BE2C (cell line): ENCODE measurements around the gene STAT5B.
"Not testable (repeated sequence)": the region's sequence is repeated elsewhere in the genome, so short reads cannot be mapped to it uniquely, and the experiment has no call there.

ENCODE experiments used
- DNase-seq: peaks from one replicate; pipeline ENCODE4 v3.0.0-alpha.2; 2020
- H3K27me3 ChIP-seq: fragments of 250-450 bp; sonication (Bioruptor Pico); 2 replicates; pipeline ENCODE4 v1.5.1; 2020; ENCODE audit warnings: mild to moderate bottlenecking
- H3K36me3 ChIP-seq: fragments of 250-450 bp; sonication (Bioruptor Pico); 2 replicates; pipeline ENCODE4 v1.5.1; 2020; ENCODE audit warnings: mild to moderate bottlenecking
- H3K4me1 ChIP-seq: fragments of 250-450 bp; sonication (Bioruptor Pico); 2 replicates; pipeline ENCODE4 v1.5.1; 2020
- H3K4me3 ChIP-seq: 2 replicates; pipeline ENCODE4 v1.5.1; 2011; ENCODE audit warnings: low read depth, low read length
- H3K9me3 ChIP-seq: fragments of 250-450 bp; sonication (Bioruptor Pico); 2 replicates; pipeline ENCODE4 v1.5.1; 2020
- CTCF ChIP-seq: IDR thresholded peaks from 2 replicates; pipeline ENCODE4 v1.5.1; 2012; ENCODE audit warnings: mild to moderate bottlenecking, low read depth, low read length

The STAT5B gene

GRCh38 chr17:42248351-42249179 is 27.6 kb downstream of the STAT5B start:
- Histone ChIP-seq H3K4me1 (0 out of 2 replicates have a peak, but pooled peaks cover 7% of the 10 kb centered on the region), H3K4me3 (peak overlapping the region; percentile 28), H3K9me3 (no peaks in the 10 kb centered on the region), H3K36me3 (no peaks in the 10 kb centered on the region; the same call in 1 of the 2 replicates), H3K27me3 (no peaks in the 10 kb centered on the region)
- peak; percentile 80 for DNase-seq
- no peak for TF ChIP-seq CTCF

- Histone ChIP-seq H3K9me3 (no peaks in the 10 kb centered on the region), H3K4me3 (no peak overlapping the region), H3K27me3 (no peaks in the 10 kb centered on the region), H3K36me3 (no peaks in the 10 kb centered on the region; the same call in 1 of the 2 replicates), H3K4me1 (0 out of 2 replicates have a peak, but pooled peaks cover 7% of the 10 kb centered on the region)
- DNase-seq, result peak; percentile 23
- TF ChIP-seq CTCF, result no peak
Measured at GRCh38 chr17:42247734-42248133, 28.5 kb downstream of the STAT5B start.

- Histone ChIP-seq H3K36me3 (no peaks in the 10 kb centered on the region; the same call in 1 of the 2 replicates), H3K4me3 (no peak overlapping the region), H3K27me3 (no peaks in the 10 kb centered on the region), H3K9me3 (no peaks in the 10 kb centered on the region), H3K4me1 (0 out of 2 replicates have a peak, but pooled peaks cover 7% of the 10 kb centered on the region)
- TF ChIP-seq CTCF, result no peak
- no peak for DNase-seq
Measured at GRCh38 chr17:42246515-42246914, 29.7 kb downstream of the STAT5B start.

GRCh38 chr17:42245183-42245582 is 31.0 kb downstream of the STAT5B start:
- H3K27me3 ChIP-seq, H3K4me1 ChIP-seq, H3K36me3 ChIP-seq, H3K4me3 ChIP-seq, H3K9me3 ChIP-seq, DNase-seq: not testable (repeated sequence)

GRCh38 chr17:42244116-42244515 is 32.1 kb downstream of the STAT5B start:
- not testable (repeated sequence) for H3K4me3 ChIP-seq, DNase-seq, H3K36me3 ChIP-seq, H3K9me3 ChIP-seq, H3K27me3 ChIP-seq, H3K4me1 ChIP-seq

- Histone ChIP-seq H3K9me3 (no peaks in the 10 kb centered on the region), H3K27me3 (no peaks in the 10 kb centered on the region), H3K4me1 (0 out of 2 replicates have a peak, but pooled peaks cover 3% of the 10 kb centered on the region), H3K36me3 (no peaks in the 10 kb centered on the region; the same call in 1 of the 2 replicates), H3K4me3 (no peak overlapping the region)
- no peak for DNase-seq
- TF ChIP-seq CTCF, result 0 out of 2 replicates have a peak, but pooled peaks have one; percentile 14
Measured at GRCh38 chr17:42243493-42243982, 32.7 kb downstream of the STAT5B start.

- Histone ChIP-seq H3K4me1 (no peaks in the 10 kb centered on the region), H3K4me3 (no peak overlapping the region), H3K9me3 (no peaks in the 10 kb centered on the region), H3K36me3 (no peaks in the 10 kb centered on the region), H3K27me3 (no peaks in the 10 kb centered on the region)
- TF ChIP-seq CTCF, result no peak
- no peak for DNase-seq
Measured at GRCh38 chr17:42241871-42242270, 34.3 kb downstream of the STAT5B start.

GRCh38 chr17:42240863-42241262 is 35.3 kb downstream of the STAT5B start:
- H3K4me1 ChIP-seq, H3K9me3 ChIP-seq, H3K27me3 ChIP-seq, H3K4me3 ChIP-seq, H3K36me3 ChIP-seq, DNase-seq: not testable (repeated sequence)
